ENCODE results near the gene TRPM8. TPM values are rescaled to one million over a fixed set of nuclear protein-coding genes. Genes with fewer than 3 reads are reported as not detected.
"Not testable (repeated sequence)": the region's sequence is repeated elsewhere in the genome, so short reads cannot be mapped to it uniquely, and the experiment has no call there.

The TRPM8 gene
- total RNA-seq, 2 experiments from 2014 or later = not detected

DNA sequence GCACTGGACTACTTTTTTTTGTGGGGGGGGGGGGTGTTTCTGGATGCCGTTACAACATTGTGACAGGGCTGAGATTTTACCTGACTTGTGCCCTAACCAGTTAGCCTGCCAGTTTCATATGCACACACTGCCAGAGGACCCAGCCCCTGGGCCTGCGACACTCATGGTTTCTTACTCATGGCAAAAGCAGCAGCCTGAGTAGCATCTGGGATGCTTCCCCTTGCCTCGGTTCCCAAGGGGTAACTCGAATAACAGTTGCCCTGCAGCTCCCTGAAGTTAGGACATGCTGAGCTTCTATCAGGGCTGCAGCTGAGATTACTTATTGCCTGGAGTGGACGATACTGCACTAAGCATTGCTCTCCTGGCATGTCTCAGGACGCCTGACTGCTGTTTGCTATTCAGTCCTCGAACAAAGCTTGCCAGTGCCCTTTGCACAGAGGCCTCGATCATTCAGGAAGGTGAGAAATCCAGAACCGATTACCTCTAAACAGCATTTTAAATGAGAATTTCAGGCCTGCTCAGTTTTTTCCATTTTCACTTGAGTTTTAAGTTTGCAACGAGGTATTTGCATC, 47.9 kb downstream of the TRPM8 start:
- no peaks in the 10 kb centered on the region for H3K36me3 ChIP-seq (ENCODE audit: insufficient read depth, low read length)
- H3K27ac ChIP-seq (ENCODE audit: low read depth in 1 of 2, low read length in 2 of 2) = no peak overlapping the region
- no peaks in the 10 kb centered on the region for H3K27me3 ChIP-seq (ENCODE audit: control insufficient read depth in 1 of 2, insufficient read depth in 2 of 2, low read length in 2 of 2)
- H3K36me3 Mint-ChIP-seq (ENCODE audit: low read depth) = no peaks in the 10 kb centered on the region
- intact Hi-C loops (cut with DNase I, micrococcal nuclease) = no loop called here
- H3K4me1 Mint-ChIP-seq (ENCODE audit: low read depth) = peaks cover 12% of the 10 kb centered on the region
- CTCF ChIA-PET = no interaction called here
- H3K27me3 Mint-ChIP-seq = peaks cover 2% of the 10 kb centered on the region
- H3K4me3 ChIP-seq (ENCODE audit: low read length) = no peak overlapping the region
- ATAC-seq (ENCODE audit: poor library complexity) = no peak
- POLR2A ChIA-PET = no interaction called here
- no peak for DNase-seq
- no peak overlapping the region for H3K4me3 Mint-ChIP-seq
- no peaks in the 10 kb centered on the region for H3K9me3 Mint-ChIP-seq
- H3K9me3 ChIP-seq (ENCODE audit: control insufficient read depth in 1 of 2, insufficient read depth in 1 of 2, low read length in 2 of 2) = no peaks in the 10 kb centered on the region
- H3K27ac Mint-ChIP-seq = no peak overlapping the region
- TF ChIP-seq, protein P1, sequence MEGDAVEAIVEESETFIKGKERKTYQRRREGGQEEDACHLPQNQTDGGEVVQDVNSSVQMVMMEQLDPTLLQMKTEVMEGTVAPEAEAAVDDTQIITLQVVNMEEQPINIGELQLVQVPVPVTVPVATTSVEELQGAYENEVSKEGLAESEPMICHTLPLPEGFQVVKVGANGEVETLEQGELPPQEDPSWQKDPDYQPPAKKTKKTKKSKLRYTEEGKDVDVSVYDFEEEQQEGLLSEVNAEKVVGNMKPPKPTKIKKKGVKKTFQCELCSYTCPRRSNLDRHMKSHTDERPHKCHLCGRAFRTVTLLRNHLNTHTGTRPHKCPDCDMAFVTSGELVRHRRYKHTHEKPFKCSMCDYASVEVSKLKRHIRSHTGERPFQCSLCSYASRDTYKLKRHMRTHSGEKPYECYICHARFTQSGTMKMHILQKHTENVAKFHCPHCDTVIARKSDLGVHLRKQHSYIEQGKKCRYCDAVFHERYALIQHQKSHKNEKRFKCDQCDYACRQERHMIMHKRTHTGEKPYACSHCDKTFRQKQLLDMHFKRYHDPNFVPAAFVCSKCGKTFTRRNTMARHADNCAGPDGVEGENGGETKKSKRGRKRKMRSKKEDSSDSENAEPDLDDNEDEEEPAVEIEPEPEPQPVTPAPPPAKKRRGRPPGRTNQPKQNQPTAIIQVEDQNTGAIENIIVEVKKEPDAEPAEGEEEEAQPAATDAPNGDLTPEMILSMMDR (IDR thresholded peaks at IDR 0.05) = no peak
- H3K4me1 ChIP-seq (ENCODE audit: insufficient read depth, low read length) = peaks cover 10% of the 10 kb centered on the region

DNA sequence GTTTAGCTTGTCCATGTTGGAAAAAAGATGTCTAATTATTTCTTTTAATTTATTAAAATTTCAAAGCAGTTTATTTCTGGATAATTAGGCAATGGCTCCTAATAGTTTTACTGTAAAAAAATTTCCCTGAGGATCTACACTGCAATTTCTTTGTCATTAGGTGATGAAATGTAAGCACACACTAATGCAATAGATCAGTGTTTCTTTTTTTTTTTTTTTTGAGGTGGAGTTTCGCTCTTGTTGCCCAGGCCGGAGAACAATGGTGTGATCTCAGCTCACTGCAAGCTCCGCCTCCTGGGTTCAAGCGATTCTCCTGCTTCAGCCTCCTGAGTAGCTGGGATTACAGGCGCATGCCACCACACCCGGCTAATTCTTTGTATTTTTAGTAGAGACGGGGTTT, 48.5 kb downstream of the TRPM8 start:
- H3K4me1 ChIP-seq (ENCODE audit: insufficient read depth, low read length); H3K36me3 ChIP-seq (ENCODE audit: insufficient read depth, low read length); H3K9me3 ChIP-seq (ENCODE audit: control insufficient read depth in 1 of 2, insufficient read depth in 1 of 2, low read length in 2 of 2); ATAC-seq (ENCODE audit: poor library complexity); H3K27me3 ChIP-seq (ENCODE audit: control insufficient read depth in 1 of 2, insufficient read depth in 2 of 2, low read length in 2 of 2); H3K9me3 Mint-ChIP-seq; H3K4me3 Mint-ChIP-seq; H3K27ac Mint-ChIP-seq; H3K4me3 ChIP-seq (ENCODE audit: low read length); POLR2A ChIA-PET; intact Hi-C loops (cut with DNase I, micrococcal nuclease); H3K36me3 Mint-ChIP-seq (ENCODE audit: low read depth); H3K27ac ChIP-seq (ENCODE audit: low read depth in 1 of 2, low read length in 2 of 2); H3K27me3 Mint-ChIP-seq; CTCF ChIA-PET; DNase-seq: not testable (repeated sequence)
- H3K4me1 Mint-ChIP-seq (ENCODE audit: low read depth) = peaks cover 12% of the 10 kb centered on the region

DNA sequence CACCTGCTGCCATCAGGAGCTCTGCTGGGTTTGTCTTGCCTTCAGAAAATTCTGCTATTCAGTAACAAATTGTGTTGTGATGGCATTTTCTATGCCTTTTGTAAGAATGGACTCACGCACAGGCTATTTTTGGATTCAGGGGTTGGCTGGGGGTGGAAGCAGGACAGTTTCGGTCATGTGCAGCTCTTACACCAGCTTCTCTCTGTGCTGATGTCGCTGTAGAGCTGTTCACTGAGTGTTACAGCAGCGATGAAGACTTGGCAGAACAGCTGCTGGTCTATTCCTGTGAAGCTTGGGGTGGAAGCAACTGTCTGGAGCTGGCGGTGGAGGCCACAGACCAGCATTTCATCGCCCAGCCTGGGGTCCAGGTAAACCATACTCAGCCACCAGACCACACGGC, 49.2 kb downstream of the TRPM8 start:
- ChIA-PET CTCF (no interaction called here), POLR2A (no interaction called here)
- intact Hi-C loops (cut with DNase I, micrococcal nuclease) = no loop called here
- ATAC-seq (ENCODE audit: poor library complexity) (no peak), DNase-seq (no peak)
- Histone ChIP-seq H3K4me3 (ENCODE audit: low read length) (no peak overlapping the region), H3K27me3 (ENCODE audit: control insufficient read depth in 1 of 2, insufficient read depth in 2 of 2, low read length in 2 of 2) (no peaks in the 10 kb centered on the region), H3K27ac (ENCODE audit: low read depth in 1 of 2, low read length in 2 of 2) (no peak overlapping the region), H3K9me3 (ENCODE audit: control insufficient read depth in 1 of 2, insufficient read depth in 1 of 2, low read length in 2 of 2) (no peaks in the 10 kb centered on the region), H3K4me1 (ENCODE audit: insufficient read depth, low read length) (peaks cover 10% of the 10 kb centered on the region), H3K36me3 (ENCODE audit: insufficient read depth, low read length) (no peaks in the 10 kb centered on the region)
- H3K36me3 Mint-ChIP-seq (ENCODE audit: low read depth) = no peaks in the 10 kb centered on the region
- H3K27me3 Mint-ChIP-seq = no peaks in the 10 kb centered on the region
- no peaks in the 10 kb centered on the region for H3K9me3 Mint-ChIP-seq
- no peak overlapping the region for H3K4me3 Mint-ChIP-seq
- H3K4me1 Mint-ChIP-seq (ENCODE audit: low read depth) = peaks cover 12% of the 10 kb centered on the region
- no peak overlapping the region for H3K27ac Mint-ChIP-seq
- TF ChIP-seq, protein P1 (IDR thresholded peaks at IDR 0.05) = no peak

- intact Hi-C loops (cut with DNase I, micrococcal nuclease) = no loop called here
- no peak overlapping the region for H3K27ac ChIP-seq (ENCODE audit: low read depth in 1 of 2, low read length in 2 of 2)
- TF ChIP-seq, protein P1 (IDR thresholded peaks at IDR 0.05) = no peak
- H3K4me1 ChIP-seq (ENCODE audit: insufficient read depth, low read length) = peaks cover 10% of the 10 kb centered on the region
- H3K27me3 ChIP-seq (ENCODE audit: control insufficient read depth in 1 of 2, insufficient read depth in 2 of 2, low read length in 2 of 2) = no peaks in the 10 kb centered on the region
- no peaks in the 10 kb centered on the region for H3K36me3 ChIP-seq (ENCODE audit: insufficient read depth, low read length)
- no peak overlapping the region for H3K4me3 Mint-ChIP-seq
- H3K9me3 Mint-ChIP-seq = no peaks in the 10 kb centered on the region
- CTCF ChIA-PET = no interaction called here
- H3K4me1 Mint-ChIP-seq (ENCODE audit: low read depth) = peaks cover 12% of the 10 kb centered on the region
- DNase-seq (peak in 1 of 14 experiments; percentile 12), ATAC-seq (ENCODE audit: poor library complexity) (no peak)
- no peaks in the 10 kb centered on the region for H3K9me3 ChIP-seq (ENCODE audit: control insufficient read depth in 1 of 2, insufficient read depth in 1 of 2, low read length in 2 of 2)
- H3K27me3 Mint-ChIP-seq = no peaks in the 10 kb centered on the region
- POLR2A ChIA-PET = no interaction called here
- H3K36me3 Mint-ChIP-seq (ENCODE audit: low read depth) = no peaks in the 10 kb centered on the region
- no peak overlapping the region for H3K27ac Mint-ChIP-seq
- H3K4me3 ChIP-seq (ENCODE audit: low read length) = no peak overlapping the region
Observed at GRCh38 chr2:233967164-233967563, 50.0 kb downstream of the TRPM8 start.
